Measurements from ENCODE around the gene LOXL3.
"Not testable (repeated sequence)": the region's sequence is repeated elsewhere in the genome, so short reads cannot be mapped to it uniquely, and the experiment has no call there.

LOXL3 gene

GRCh38 chr2:74497777-74498499, 55.8 kb downstream of the LOXL3 start:
- DNase-seq (ENCODE audit: insufficient read length, low spot score): no peak

GRCh38 chr2:74496997-74497776, 56.6 kb downstream of the LOXL3 start:
- no peak for DNase-seq (ENCODE audit: insufficient read length, low spot score)
- no peak for FAIRE-seq
- no peak for TF ChIP-seq POLR2A (IDR thresholded peaks at IDR 0.05; ENCODE audit: low read depth, low read length)

More at GRCh38 chr2:74497777-74498499, 55.8 kb downstream of the LOXL3 start:
- FAIRE-seq: no peak
- no peak for TF ChIP-seq POLR2A (IDR thresholded peaks at IDR 0.05; ENCODE audit: low read depth, low read length)

- FAIRE-seq: no peak
- no peak for TF ChIP-seq POLR2A (IDR thresholded peaks at IDR 0.05; ENCODE audit: low read depth, low read length)
- no peak for DNase-seq (ENCODE audit: insufficient read length, low spot score)
These were observed 58.3 kb downstream of the LOXL3 start for GRCh38 chr2:74495440-74495839.

GRCh38 chr2:74493546-74493945, 60.2 kb downstream of the LOXL3 start:
- TF ChIP-seq POLR2A (IDR thresholded peaks at IDR 0.05; ENCODE audit: low read depth, low read length): no peak
- FAIRE-seq (no peak), DNase-seq (ENCODE audit: insufficient read length, low spot score) (no peak)

- no peak for TF ChIP-seq POLR2A (IDR thresholded peaks at IDR 0.05; ENCODE audit: low read depth, low read length)
- DNase-seq (ENCODE audit: insufficient read length, low spot score) (no peak), FAIRE-seq (no peak)
These were observed 61.8 kb downstream of the LOXL3 start for GRCh38 chr2:74491648-74492544.

- TF ChIP-seq POLR2A (IDR thresholded peaks at IDR 0.05; ENCODE audit: low read depth, low read length): no peak
- DNase-seq (ENCODE audit: insufficient read length, low spot score) (no peak), FAIRE-seq (no peak)
These were observed 63.8 kb downstream of the LOXL3 start for GRCh38 chr2:74489906-74490305.

GRCh38 chr2:74488643-74489481, 64.9 kb downstream of the LOXL3 start:
- FAIRE-seq: no peak

GRCh38 chr2:74486141-74486540, 67.6 kb downstream of the LOXL3 start:
- FAIRE-seq: no peak
- TF ChIP-seq POLR2A (IDR thresholded peaks at IDR 0.05; ENCODE audit: low read depth, low read length): no peak
- DNase-seq (ENCODE audit: insufficient read length, low spot score): no peak

More at GRCh38 chr2:74488643-74489481, 64.9 kb downstream of the LOXL3 start:
- no peak for TF ChIP-seq POLR2A (IDR thresholded peaks at IDR 0.05; ENCODE audit: low read depth, low read length)
- no peak for DNase-seq (ENCODE audit: insufficient read length, low spot score)

GRCh38 chr2:74483675-74484164, 70.0 kb downstream of the LOXL3 start:
- not testable (repeated sequence) for DNase-seq (ENCODE audit: insufficient read length, low spot score); FAIRE-seq

GRCh38 chr2:74482801-74483674, 70.7 kb downstream of the LOXL3 start, which contains the start of the genes CCDC142 and TTC31:
Gene CCDC142 (minus strand): TSS chr2:74482998. CDS start chr2:74482837, 161 bp downstream.
Gene TTC31 (plus strand): TSS chr2:74483081. CDS start chr2:74483096, 15 bp downstream.
- FAIRE-seq: no peak
- TF ChIP-seq POLR2A (IDR thresholded peaks at IDR 0.05; ENCODE audit: low read depth, low read length): peak; percentile 30; the same call in 1 of the 2 replicates
- peak; percentile 91 for DNase-seq (ENCODE audit: insufficient read length, low spot score)
